CD1c-positive myeloid dendritic cell (primary cell): ENCODE measurements around the gene MARVELD2.
A peak's percentile ranks its signal among the peaks of the same experiment; 100 is the strongest.
"Not testable (repeated sequence)": the region's sequence is repeated elsewhere in the genome, so short reads cannot be mapped to it uniquely, and the experiment has no call there.

Experiments
- DNase-seq: peaks from one replicate; pipeline ENCODE4 v3.0.0-alpha.2; 2016; ENCODE audit errors: extremely low spot score

The MARVELD2 gene

GRCh38 chr5:69414885-69415583 is at the start of gene MARVELD2:
TSS of gene MARVELD2 (plus strand) at chr5:69415116. CDS start at chr5:69419386, 4,270 bp downstream.
- DNase-seq: peak; percentile 47

- DNase-seq: no peak
Observed at GRCh38 chr5:69367697-69368279, 47.1 kb upstream of the MARVELD2 start.

GRCh38 chr5:69368458-69369339 is 46.2 kb upstream of the MARVELD2 start:
- peak; percentile 26 for DNase-seq

GRCh38 chr5:69369340-69370121 is 45.4 kb upstream of the MARVELD2 start, which contains the start of the genes AK6, RAD17 and TAF9:
TSS of gene AK6 (minus strand) at chr5:69369520. CDS start at chr5:69369490, 30 bp downstream.
TSS of gene RAD17 (plus strand) at chr5:69369818. CDS start at chr5:69372209, 2,391 bp downstream.
TSS of gene TAF9 (minus strand) at chr5:69369520. CDS start at chr5:69365737, 3,783 bp downstream.
- peak; percentile 93 for DNase-seq

GRCh38 chr5:69370335-69370734 is 44.6 kb upstream of the MARVELD2 start:
- not testable (repeated sequence) for DNase-seq

- DNase-seq: no peak
Observed at GRCh38 chr5:69372394-69372793, 42.5 kb upstream of the MARVELD2 start.

- DNase-seq: no peak
Observed at GRCh38 chr5:69374911-69375446, 39.9 kb upstream of the MARVELD2 start.

GRCh38 chr5:69378376-69378775 is 36.5 kb upstream of the MARVELD2 start:
- DNase-seq: no peak

GRCh38 chr5:69404659-69405330 is 10.1 kb upstream of the MARVELD2 start:
- no peak for DNase-seq

GRCh38 chr5:69415584-69415958 is 655 bp downstream of the MARVELD2 start:
- no peak for DNase-seq

GRCh38 chr5:69416180-69416579 is 1.3 kb downstream of the MARVELD2 start:
- no peak for DNase-seq

- DNase-seq: no peak
Observed at GRCh38 chr5:69416699-69417098, 1.8 kb downstream of the MARVELD2 start.

- DNase-seq: no peak
Observed at GRCh38 chr5:69418554-69418953, 3.6 kb downstream of the MARVELD2 start.

GRCh38 chr5:69431424-69432303 is 16.7 kb downstream of the MARVELD2 start:
- DNase-seq: no peak

- DNase-seq: peak; percentile 54
Observed at GRCh38 chr5:69432412-69433206, 17.7 kb downstream of the MARVELD2 start.

GRCh38 chr5:69435276-69435884 is 20.5 kb downstream of the MARVELD2 start:
- DNase-seq: not testable (repeated sequence)

GRCh38 chr5:69444127-69444754 is 29.3 kb downstream of the MARVELD2 start:
- DNase-seq: no peak

GRCh38 chr5:69449511-69449910 is 34.6 kb downstream of the MARVELD2 start:
- DNase-seq: no peak
